Measurements from ENCODE around the gene GEMIN7. TPM values are rescaled to one million over a fixed set of nuclear protein-coding genes. Genes with fewer than 3 reads are reported as not detected.

The GEMIN7 gene
- total and polyA plus RNA-seq, 2 of the 13 experiments (the other 11 are each of a cell fraction or from before 2014, with no cell fraction given) = 24.1 to 30.6 TPM

GRCh38 chr19:45125975-45126493 lies 47.0 kb downstream of the GEMIN7 start (continued):
- no peak for TF ChIP-seq ZBTB7A (CRISPR knock-in tag; IDR thresholded peaks at IDR 0.05)
- TF ChIP-seq ZKSCAN1 (IDR thresholded peaks at IDR 0.05; ENCODE audit: low read length) = no peak
- TF ChIP-seq THAP7 (CRISPR knock-in tag; IDR thresholded peaks at IDR 0.05) = no peak
- TF ChIP-seq, protein P1, sequence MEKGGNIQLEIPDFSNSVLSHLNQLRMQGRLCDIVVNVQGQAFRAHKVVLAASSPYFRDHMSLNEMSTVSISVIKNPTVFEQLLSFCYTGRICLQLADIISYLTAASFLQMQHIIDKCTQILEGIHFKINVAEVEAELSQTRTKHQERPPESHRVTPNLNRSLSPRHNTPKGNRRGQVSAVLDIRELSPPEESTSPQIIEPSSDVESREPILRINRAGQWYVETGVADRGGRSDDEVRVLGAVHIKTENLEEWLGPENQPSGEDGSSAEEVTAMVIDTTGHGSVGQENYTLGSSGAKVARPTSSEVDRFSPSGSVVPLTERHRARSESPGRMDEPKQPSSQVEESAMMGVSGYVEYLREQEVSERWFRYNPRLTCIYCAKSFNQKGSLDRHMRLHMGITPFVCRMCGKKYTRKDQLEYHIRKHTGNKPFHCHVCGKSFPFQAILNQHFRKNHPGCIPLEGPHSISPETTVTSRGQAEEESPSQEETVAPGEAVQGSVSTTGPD (CRISPR knock-in tag; IDR thresholded peaks at IDR 0.05) = no peak
- TF ChIP-seq HNF1A (IDR thresholded peaks at IDR 0.05; ENCODE audit: low read depth) = no peak
- TF ChIP-seq HNF1A (CRISPR knock-in tag; IDR thresholded peaks at IDR 0.05; ENCODE audit: borderline replicate concordance) = no peak
- TF ChIP-seq, protein P2, sequence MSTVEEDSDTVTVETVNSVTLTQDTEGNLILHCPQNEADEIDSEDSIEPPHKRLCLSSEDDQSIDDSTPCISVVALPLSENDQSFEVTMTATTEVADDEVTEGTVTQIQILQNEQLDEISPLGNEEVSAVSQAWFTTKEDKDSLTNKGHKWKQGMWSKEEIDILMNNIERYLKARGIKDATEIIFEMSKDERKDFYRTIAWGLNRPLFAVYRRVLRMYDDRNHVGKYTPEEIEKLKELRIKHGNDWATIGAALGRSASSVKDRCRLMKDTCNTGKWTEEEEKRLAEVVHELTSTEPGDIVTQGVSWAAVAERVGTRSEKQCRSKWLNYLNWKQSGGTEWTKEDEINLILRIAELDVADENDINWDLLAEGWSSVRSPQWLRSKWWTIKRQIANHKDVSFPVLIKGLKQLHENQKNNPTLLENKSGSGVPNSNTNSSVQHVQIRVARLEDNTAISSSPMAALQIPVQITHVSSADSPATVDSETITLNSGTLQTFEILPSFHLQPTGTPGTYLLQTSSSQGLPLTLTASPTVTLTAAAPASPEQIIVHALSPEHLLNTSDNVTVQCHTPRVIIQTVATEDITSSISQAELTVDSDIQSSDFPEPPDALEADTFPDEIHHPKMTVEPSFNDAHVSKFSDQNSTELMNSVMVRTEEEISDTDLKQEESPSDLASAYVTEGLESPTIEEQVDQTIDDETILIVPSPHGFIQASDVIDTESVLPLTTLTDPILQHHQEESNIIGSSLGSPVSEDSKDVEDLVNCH (CRISPR knock-in tag; IDR thresholded peaks at IDR 0.05) = no peak
- no peak for TF ChIP-seq ZNF264 (CRISPR knock-in tag; IDR thresholded peaks at IDR 0.05)
- no peak for TF ChIP-seq ZKSCAN5 (CRISPR knock-in tag; IDR thresholded peaks at IDR 0.05)
- no peak for TF ChIP-seq PTBP1 (IDR thresholded peaks at IDR 0.05; ENCODE audit: low read depth, low read length, poor library complexity, severe bottlenecking)
- TF ChIP-seq ESRRA (CRISPR knock-in tag; IDR thresholded peaks at IDR 0.05; ENCODE audit: low read depth) = no peak
- TF ChIP-seq ZNF224 (CRISPR knock-in tag; IDR thresholded peaks at IDR 0.05) = no peak
- TF ChIP-seq ZHX1 (CRISPR knock-in tag; IDR thresholded peaks at IDR 0.05; ENCODE audit: low read depth) = no peak
- TF ChIP-seq FOSL2 (CRISPR knock-in tag; IDR thresholded peaks at IDR 0.05) = 0 out of 2 replicates have a peak, but pooled peaks have one; percentile 39
- TF ChIP-seq TCF12 (IDR thresholded peaks at IDR 0.05) = no peak
- TF ChIP-seq TCF12 (CRISPR knock-in tag; IDR thresholded peaks at IDR 0.05) = no peak
- TF ChIP-seq, protein P3, sequence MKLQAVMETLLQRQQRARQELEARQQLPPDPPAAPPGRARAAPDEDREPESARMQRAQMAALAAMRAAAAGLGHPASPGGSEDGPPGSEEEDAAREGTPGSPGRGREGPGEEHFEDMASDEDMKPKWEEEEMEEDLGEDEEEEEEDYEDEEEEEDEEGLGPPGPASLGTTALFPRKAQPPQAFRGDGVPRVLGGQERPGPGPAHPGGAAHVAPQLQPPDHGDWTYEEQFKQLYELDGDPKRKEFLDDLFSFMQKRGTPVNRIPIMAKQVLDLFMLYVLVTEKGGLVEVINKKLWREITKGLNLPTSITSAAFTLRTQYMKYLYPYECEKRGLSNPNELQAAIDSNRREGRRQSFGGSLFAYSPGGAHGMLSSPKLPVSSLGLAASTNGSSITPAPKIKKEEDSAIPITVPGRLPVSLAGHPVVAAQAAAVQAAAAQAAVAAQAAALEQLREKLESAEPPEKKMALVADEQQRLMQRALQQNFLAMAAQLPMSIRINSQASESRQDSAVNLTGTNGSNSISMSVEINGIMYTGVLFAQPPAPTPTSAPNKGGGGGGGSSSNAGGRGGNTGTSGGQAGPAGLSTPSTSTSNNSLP (IDR thresholded peaks at IDR 0.05; ENCODE audit: low read depth, low read length) = no peak
